NCI-H510A treated with DMSO at 0.1 percent for 48 hours (cell line): ENCODE results near the gene PDCD1LG2.
"Not testable (repeated sequence)": the region's sequence is repeated elsewhere in the genome, so short reads cannot be mapped to it uniquely, and the experiment has no call there.

Source experiments
- DNase-seq: peaks from one replicate; lab custom pipeline; 2025; lab: John Stamatoyannopoulos, UW

Gene PDCD1LG2

GRCh38 chr9:5493679-5494511 is 16.4 kb upstream of the PDCD1LG2 start:
- DNase-seq, result no peak

GRCh38 chr9:5494765-5495164 is 15.6 kb upstream of the PDCD1LG2 start:
- DNase-seq, result not testable (repeated sequence)

- no peak for DNase-seq
Measured at GRCh38 chr9:5499157-5499556, 11.2 kb upstream of the PDCD1LG2 start.

- DNase-seq, result no peak
Measured at GRCh38 chr9:5499889-5500398, 10.4 kb upstream of the PDCD1LG2 start.

DNA sequence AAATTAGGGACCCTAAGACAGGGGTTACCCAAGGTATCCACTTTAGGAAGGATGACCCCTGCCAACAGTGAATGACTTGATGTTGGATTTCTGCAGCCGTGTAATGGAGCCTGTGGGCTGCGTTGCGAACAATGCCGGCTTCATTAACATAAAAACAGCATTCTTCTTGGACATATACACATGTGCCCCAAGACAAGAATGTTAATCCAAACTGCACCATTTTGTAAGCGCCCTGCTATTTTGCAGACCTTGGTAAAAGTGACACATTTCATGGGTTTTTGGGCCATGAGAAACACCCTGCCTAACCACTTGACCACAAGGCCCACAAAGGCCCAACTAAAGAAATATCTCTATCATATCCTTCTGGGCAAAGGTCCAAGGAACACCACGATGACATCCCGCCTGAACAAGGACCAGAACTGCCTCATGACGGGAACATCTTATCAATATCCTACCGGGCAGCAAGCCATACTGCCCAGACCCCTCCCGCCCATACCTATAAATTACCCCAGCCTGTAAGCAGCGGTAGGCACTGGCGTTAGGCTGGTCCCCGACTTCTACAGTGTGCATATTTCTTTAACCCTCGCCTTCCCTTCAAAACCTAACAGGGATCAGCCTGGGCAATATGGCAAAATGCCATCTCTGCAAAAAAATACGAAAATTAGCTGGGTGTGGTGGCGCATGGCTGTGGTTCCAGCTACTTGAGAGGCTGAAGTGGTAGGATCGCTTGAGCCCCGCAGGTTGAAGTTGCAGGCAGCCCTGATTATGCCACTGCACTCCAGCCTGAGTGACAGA is 9.7 kb upstream of the PDCD1LG2 start:
- no peak for DNase-seq

DNA sequence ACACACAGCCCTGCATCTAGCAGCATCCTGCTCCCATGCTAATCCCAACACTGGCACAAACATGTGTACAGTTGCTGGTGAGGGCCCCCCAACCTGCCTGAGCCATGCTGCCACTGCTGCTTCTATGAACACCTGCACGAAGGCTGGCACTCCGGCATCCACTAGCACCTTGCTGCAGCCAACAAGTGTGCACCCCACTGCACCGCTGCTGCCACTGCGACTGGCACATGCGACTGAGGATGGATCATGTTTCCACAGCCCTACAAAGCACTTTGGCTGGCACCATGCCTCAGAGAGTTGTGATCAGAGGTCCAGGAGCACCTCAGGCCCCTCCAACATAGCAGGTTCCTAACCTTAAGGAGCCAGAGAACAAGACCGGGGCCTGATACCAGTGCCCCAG is 7.8 kb upstream of the PDCD1LG2 start:
- DNase-seq, result no peak

DNA sequence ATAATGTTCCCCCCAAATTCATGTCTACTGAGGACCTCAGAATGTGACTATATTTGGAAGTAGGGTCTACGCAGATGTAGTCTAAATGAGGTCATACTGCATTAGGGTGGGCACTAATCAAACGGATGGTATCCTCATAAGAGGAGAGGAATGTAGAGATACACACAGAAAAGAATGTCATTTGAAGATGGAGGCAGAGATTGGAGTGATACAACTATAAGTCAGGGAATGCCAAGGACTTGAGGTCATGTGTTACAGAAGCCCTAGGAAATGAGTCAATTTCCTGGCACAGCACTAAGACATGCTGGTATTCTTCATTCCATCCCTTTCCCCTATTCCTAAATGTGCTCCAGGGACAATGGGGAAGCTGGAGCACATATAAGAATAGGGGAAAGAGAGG is 758 bp upstream of the PDCD1LG2 start:
- DNase-seq, result no peak

DNA sequence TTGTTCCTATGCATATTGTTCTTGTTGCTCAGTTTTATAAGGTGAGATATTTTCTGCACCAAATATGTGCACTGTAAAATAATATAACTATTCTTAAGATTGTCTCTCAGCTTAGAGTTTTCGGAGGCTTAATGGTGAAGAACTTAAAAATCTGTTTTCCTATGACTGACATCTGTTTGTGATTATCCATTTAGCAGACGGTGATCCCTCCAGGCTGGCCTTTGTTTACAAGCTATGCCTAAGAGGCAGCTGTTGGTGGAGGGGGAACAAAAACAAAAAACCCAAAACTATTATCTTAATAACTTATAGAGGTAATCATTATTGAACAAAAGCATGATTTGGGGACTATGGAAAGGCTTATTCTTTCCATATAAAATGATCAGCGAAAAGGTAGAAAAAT is 658 bp downstream of the PDCD1LG2 start:
- DNase-seq, result no peak

DNA sequence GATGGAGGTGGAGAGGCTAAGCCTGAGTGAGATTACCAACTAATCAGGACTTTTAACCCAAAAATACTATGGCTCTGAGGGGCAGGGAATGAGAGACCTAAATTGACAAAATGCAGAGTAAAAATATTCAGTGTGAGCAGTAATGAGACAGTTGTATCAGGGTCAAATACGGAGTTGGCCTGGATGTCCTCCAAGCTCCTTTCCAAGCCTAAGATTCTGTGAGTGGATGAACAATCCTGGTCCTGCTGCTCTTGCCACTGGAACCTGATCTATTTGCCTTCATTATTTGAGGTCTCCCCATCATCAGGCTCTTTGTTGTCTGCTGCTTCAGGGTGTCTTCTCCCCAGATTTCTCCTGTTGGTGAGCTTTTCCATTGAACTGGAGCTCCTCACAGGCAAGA is 1.1 kb downstream of the PDCD1LG2 start:
- no peak for DNase-seq

DNA sequence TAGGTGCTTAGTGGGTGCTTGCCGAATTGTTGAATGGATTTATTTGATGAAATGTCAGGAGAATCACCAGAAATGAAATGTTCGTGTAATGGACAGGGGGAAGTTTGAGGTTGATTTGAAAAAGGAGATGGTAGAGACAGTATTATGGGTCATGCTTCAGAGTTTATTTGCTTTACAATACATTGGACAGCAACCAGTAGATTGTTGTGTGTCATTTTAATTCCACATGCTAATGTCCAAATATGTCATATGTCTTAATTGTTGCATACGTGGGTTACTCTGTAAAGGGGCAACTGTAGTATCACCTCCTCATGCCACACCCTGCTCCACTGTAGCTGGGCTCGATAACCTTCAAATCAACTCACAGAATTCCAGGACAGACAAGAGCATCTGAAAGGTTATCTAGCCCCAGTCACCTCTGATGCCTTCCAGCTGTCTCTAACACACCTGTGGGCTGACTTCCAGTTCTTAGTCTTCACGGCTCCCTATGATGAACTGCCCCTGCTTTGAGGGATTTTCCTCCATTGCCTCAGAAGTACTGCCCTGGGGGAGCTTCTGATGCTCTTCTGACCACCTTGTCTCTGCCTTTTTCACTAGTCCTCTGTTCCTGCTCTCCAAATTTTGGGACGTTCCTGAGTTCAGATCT is 1.7 kb downstream of the PDCD1LG2 start:
- DNase-seq, result no peak

- DNase-seq, result no peak
Measured at GRCh38 chr9:5512658-5513452, 2.5 kb downstream of the PDCD1LG2 start.

DNA sequence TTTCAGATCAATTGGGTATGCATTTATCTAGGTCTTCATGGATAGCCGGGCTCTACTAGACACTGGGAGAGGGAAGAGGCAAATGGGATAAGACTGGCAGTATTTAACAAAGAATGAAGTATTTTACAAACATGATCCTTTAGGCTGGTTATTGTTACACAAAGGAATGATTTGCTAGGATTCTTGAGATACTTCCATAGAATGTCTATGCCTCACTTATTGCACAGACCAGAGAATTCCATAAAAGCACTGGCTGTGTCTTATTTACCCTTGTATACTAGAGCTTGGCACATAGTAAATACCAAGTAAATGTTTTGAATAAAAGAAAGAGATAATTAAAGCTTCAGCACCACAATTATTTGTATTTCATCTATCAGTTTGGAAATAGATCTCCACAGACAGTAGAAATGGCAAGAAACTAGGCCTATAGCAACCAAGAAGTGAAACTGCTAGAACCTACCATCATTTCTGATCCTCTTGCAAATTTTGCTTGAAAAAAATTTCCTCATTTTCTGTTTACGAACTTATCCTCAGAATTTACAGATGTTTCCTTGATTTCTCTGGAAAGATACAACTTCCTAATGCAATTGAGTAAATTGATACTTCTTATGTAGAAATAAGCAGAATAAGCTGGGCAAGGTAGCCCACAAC is 3.8 kb downstream of the PDCD1LG2 start:
- no peak for DNase-seq

DNA sequence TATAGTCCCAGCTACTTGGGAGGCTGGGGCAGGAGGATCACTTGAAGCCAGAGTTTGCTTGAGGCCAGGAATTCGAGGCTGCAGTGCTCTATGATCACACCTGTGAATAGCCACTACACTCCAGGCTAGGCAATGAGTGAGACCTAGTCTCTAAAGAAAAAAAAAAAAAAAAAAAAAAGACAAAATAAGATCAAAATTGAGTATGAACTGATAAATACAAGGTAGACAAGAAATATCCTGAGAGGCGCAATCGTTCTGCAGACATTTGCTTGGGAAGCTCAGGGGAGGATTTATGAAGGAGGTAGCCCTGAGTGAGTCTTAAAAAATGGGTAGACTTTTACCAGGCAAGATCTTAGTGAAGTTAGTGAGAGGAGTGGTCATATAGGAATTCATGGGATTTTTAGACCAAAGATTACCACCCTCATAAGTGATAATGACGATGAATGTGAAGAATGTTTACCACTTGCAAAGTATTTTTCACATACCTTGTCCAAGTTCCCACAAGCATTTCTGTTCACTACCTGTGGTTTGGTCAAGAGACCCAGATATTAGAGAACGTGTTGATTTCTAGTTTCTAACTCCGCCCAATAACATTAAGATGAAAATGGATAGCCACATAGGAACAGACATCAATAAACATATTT is 4.4 kb downstream of the PDCD1LG2 start:
- DNase-seq, result no peak

- no peak for DNase-seq
Measured at GRCh38 chr9:5515261-5515650, 4.9 kb downstream of the PDCD1LG2 start.

- DNase-seq, result no peak
Measured at GRCh38 chr9:5516453-5517220, 6.3 kb downstream of the PDCD1LG2 start.

- no peak for DNase-seq
Measured at GRCh38 chr9:5518171-5518936, 8.0 kb downstream of the PDCD1LG2 start.

- DNase-seq, result no peak
Measured at GRCh38 chr9:5518937-5519319, 8.6 kb downstream of the PDCD1LG2 start.

DNA sequence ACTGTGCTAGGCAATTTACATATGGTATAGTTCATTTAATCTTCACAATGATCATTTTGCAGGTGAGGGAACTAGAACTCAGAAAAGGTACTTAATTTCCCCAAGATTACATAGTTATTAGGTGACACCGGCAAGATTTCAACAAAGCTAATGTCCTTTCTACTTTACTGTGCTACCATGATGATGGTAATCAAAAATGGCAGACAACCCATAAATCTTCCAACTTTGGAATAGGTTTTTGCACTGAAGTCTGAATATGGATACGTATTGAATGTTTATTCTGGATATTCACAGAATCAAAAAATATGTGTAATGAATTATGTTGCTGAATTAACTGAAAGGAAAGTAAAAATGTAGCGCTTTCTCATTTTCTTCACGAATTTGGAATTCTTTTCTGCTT is 13.8 kb downstream of the PDCD1LG2 start:
- no peak for DNase-seq

- no peak for DNase-seq
Measured at GRCh38 chr9:5529683-5530221, 19.4 kb downstream of the PDCD1LG2 start.
